ENCODE results near the gene GDF11.

GDF11 gene

DNA sequence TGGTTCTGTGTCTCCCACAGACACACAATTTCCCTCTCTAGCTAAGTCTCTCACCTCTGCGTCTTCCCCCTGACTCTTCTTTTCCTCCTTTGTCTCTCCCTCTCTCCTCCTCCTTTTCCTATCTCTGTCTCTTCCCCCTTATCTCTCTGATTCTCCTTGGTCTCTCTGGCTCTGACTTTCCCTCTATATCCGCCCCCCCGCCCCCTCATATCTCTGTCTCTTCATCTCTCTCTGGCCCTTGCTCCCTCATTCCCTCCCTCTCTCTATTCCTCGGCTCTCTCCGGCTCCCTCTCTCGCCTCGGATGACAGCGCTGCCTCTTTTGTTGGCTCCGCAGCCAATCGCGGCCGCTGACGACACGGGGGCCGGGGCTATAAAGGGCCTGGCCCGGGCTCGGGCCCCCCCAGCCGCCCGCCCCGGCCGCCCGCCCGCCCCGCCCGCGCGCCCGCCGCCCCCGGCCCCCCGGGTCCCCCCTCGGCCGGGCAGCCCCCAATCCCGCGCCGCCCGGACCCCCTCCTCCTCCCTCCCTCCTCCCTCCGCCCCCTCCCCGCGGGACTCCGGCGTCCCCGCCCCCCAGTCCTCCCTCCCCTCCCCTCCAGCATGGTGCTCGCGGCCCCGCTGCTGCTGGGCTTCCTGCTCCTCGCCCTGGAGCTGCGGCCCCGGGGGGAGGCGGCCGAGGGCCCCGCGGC, at the start of gene GDF11:
GDF11 (plus strand) TSS at position 404 of the 687 bp plus-strand sequence; CDS start at position 599, 195 bp downstream.
- peak; percentile 91 for DNase-seq

DNA sequence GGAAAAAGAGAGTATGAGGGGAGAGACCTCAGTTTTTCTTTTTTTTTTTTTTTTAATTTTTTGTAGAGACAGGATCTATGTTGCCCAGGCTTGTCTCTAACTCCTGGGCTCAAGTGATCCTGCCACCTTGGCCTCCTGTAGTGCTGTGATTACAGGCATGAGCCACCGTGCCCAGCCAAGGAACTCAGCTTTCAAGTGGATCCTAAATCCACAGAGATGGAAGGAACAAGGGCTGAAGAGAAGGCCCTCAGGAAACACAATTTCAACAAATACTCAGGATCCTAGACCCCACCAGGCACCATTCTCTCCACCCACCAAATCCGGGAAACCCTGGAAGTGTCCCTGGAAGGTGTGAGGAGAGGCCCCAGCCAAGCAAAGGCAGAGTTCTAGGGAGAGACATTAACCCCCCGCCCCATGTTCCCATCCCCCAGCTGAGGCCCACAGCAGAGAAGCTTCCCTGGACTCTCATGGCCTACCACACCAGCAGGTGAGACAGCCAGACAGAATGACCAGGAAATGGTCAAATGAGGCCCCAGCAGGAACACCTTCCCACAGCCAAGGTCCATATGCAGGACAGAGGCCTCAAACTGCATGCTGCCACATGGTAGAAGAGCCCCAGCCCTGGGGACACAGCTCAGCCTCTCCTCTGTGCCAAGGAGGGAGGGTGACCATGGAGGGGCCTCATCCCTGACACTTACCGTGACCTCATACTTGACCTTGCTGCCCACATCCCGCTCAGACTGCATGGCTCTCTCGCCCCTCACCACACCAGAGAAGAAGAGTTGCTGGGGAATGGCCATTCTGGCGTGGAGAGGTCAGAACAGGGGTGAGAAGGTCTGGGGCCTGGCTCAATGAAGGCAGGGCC, 49.4 kb upstream of the GDF11 start:
- no peak for DNase-seq

DNA sequence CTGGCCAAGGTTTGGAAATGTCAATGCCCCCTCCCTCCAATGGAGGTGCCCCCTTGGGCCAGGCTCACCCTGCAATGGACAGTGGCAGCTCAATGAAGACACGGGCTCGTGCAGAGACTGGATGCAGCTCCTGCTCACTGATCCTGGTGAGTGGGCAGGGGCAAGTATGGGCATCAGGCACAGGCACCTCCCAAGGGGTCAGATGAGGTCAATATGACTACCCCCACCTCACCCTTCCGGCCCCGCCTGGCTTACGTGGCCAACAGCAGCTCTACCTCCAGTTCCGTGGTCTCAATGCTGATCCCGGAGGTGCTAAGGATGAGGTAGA, 48.8 kb upstream of the GDF11 start:
- DNase-seq = no peak

DNA sequence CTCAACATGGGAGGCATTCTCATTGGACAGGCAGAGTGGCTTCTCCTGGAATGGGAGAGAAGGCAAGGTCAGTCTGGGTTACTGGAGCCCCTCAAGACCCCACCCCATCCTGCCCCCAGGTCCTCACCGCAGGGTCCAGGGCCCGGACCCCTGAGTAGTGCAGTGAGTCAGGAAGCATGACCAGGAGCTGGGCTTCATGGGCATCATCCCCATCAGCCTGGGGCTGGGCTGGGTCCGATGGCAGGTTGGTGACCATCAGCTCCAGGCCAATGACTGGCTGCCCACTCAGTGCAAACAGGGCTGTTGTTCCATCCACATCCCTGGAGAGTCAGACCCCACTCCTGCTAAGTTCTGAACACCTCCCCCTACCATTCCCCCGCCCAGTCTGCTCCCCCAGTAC, 48.3 kb upstream of the GDF11 start:
- DNase-seq = no peak

DNA sequence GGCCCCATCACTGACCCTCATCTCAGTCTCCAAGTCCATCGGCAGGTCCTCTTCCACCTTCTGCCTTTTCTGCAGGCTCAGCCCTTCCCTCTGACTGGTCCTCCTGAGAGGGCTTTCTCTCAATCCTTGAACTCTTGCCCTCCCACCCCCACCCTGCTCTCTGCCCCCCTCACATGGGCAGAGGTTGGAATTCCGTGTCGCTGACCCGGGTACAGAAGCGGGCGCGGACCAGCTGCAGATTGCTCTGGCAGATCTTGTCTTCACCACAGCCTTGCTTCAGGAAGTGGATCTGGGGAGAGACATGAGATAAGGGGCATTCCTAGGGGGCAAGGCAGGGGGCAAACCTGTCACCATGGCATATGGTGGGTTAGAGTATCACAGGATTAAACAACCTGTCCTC, 47.6 kb upstream of the GDF11 start:
- DNase-seq = no peak

DNA sequence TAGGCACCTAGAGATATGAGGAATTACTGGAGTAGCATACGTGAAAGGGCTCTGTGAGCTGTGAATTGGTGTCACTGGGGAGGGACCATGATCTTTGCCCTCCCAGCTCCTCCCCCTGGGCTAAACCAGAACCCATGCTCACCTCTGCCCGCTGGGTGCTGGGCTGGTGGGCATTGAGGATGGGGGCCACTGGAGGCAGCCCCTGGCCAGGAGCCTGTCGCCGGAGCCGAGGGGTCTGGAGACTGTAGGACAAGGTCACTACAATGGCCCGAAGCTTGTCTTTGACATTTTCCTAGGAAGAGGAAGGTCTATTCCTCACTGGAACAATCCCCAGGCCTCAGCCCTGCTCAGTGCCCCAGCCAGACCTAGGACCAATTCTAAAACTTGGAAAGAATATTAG, 46.8 kb upstream of the GDF11 start:
- no peak for DNase-seq

DNA sequence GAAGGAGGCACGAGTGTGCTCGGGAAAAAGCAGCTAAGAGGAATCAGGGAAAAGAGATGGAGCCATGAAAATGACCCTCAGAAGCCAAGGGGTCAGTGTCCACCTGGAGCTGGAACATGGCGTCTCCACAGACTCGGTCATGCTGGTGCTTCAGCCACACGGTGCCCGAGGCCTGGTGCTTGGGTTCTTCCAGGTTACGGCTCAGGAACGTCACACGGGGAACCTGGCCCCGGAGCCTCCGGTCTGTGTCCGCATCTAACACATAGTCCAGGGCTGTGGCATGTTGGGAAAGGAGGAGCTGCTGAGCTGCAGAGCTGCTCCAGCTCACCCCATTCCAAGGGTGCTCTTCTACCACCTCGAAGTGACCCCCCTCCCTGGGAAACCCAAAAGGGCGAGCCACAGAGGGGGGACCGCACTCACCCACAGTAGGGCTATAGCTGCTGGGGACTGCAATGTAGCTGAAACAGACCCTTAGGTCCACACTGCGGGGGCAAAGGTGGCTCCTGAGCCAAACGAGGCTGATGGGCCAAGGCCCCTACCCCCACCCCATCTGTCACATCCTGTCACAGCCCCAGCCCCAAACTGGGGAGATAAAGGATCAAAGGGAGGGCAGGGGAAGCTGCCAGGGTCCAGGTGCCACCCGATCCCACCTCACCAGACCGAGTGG, 46.0 kb upstream of the GDF11 start:
- DNase-seq = no peak

DNA sequence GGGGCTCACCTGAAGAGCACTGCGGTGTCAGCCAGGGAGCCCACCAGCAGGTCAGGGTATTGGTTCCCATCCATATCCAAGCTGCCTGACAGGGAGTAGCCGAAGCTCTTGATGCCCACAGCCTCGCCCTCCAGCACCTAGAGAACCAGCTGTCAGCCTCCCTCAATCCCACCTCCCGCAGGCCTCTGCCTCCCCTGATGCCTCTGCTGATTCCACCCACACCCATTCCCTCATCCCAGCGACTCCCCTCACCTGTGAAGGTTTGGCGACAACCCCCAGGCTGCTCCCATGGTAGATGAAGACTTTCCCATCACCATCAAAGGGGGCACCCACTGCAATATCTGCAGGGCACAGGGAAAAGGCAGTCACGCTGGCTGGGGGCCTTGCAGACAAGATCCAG, 45.2 kb upstream of the GDF11 start:
- no peak for DNase-seq

DNA sequence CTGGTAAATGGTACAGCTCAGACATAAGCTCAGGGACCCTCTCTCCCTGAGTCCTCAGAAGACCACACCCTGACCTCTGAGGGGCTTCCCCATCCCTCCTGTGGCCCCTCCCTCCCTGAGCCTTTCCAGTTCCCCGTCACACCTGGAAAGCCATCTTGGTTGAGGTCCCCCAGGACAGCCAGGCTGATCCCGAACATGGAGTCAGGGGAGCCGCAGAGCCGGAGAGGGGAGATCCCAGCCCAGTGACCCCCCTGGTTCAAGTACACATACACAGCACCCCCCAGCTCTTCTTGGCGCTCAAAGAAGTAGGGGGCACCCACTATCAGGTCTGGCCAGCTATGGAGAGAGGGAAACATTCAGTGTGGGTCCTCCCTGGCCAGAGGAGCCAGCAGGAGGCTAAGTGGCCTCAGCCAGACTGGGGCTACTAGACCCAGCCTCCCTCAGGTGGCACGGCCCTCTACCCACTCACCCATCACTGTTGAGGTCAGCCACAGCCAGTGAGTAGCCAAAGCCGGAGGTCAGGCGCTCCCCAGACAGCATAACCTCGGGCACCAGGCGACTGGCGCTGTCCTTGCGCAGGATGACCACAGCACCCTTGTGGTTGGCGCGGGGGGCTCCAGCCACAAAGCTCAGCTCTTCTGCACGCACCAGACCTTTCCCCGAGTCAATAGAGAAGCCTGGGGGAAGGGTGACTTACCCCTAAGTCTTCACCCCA, 44.5 kb upstream of the GDF11 start:
- DNase-seq = no peak

DNA sequence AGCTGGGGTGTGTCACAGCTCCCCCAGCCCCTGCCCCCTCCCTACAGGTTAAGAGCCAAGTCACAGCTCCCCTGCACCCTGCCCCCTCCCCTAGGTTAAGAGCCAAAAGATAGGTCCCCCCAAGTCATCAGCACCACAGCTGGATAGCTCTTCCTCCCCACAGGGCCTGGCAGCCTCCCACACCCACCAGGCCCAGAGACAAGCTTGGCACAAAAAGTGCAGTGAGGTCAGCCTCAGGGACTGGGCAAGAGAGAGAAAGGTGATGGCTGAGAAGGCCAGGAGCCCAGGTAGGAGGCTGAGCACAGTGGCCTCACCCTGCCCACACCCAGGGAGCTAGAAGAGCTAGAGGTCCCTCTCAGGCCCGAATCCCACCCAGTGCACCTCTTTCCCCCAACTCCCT, 44.0 kb upstream of the GDF11 start:
- DNase-seq = no peak

DNA sequence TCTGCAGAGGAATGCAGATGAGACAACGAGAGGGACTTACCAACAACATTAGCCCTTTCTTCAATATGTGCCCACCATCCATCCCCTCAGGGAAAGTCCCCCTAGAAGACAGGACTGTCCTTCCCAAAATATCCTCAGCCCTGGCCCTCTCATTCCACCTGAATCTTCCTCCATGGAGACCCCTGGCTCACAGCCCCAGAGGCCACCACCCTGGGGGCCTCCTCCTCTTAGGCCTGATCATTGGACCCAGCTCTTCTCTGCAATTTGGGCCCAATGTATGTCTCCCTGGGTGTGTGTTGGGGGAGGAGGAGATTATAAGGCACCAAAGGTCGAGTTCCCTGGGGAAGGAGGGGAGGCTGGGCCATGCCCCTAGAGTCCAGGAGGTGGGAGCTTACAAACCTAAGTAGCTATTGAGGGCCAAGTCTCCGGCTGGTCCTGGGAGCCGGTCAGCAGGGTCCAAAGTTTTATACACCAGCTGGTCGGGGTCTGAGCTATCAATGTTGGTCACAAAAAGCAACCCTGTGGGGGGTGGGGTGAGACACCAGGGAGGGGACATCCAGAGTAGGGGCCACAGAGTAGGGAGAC, 43.4 kb upstream of the GDF11 start:
- no peak for DNase-seq

DNA sequence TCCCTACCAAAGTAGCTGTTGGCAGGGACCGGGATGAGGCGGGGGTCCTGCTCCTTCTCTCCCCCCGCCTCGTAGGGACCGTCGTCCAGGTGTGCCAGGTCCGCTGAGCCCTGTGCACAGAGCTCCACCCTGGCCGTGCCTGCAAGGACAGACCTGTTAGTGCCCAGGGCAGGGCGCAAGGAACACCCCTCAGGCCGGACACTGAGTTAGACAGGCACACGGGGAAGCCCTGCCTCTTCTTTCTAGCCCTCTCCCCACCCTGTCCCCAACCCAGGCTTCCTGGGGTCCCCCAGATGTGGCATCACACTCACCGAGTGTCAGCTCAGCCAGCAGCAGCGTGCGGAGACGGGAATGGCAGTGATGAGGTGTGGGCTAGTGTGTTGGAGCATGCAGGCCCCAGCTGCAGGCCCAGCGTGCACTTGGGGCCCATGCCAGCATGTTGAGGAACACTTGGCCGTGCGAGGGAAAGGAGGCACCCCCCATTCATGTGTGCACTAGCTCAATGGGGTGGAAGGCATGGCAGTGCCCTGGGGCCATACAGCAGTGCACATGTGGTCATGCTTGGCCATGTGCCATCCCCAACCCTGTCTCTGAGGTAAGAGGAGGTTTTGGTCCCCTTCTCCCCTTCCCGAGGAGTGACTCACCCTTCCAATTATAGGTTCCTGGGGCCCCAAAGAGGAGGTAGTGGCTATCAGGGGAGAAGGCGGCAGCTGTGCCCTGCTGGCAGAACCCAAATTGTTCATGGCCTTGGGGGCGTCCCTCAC, 42.5 kb upstream of the GDF11 start:
- DNase-seq = no peak

DNA sequence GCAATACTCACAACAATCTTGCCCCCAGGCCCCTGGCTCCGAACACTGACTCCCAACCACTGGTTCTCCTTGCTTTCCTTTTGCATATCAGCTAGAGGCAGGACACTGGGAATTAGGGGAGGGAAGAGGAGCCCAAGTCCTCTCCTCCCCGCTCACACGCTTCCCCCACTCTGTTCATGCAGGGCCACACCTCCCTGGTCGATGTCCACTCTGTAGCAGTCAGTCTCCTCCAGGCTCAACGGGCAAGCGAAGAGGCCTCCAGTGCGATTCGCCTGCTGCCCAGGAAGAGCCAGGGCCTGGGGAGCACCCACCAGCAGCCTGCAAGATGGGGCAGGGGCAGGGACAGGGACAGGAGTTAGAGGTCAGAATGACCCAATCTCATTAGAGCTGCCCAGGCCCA, 40.1 kb upstream of the GDF11 start:
- no peak for DNase-seq

DNA sequence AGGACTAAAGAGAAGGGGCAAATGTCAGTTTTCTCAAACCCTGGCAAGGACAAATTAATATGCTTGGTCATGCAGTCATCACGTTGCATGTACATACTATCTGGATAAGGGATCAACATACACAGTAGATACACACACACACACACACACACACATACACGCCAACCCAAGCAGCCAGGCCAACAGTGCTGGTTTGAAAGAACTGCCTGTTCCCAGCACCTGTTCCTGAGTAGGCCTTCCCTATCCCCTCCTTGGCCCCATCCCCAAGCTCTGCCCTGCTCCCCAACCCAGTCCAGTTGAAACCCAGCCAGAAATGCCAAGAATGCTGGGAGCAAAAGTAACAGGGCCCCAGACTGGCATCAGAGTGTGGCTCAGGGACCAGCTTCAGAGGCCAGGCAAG, 39.6 kb upstream of the GDF11 start:
- peak; percentile 86 for DNase-seq

DNA sequence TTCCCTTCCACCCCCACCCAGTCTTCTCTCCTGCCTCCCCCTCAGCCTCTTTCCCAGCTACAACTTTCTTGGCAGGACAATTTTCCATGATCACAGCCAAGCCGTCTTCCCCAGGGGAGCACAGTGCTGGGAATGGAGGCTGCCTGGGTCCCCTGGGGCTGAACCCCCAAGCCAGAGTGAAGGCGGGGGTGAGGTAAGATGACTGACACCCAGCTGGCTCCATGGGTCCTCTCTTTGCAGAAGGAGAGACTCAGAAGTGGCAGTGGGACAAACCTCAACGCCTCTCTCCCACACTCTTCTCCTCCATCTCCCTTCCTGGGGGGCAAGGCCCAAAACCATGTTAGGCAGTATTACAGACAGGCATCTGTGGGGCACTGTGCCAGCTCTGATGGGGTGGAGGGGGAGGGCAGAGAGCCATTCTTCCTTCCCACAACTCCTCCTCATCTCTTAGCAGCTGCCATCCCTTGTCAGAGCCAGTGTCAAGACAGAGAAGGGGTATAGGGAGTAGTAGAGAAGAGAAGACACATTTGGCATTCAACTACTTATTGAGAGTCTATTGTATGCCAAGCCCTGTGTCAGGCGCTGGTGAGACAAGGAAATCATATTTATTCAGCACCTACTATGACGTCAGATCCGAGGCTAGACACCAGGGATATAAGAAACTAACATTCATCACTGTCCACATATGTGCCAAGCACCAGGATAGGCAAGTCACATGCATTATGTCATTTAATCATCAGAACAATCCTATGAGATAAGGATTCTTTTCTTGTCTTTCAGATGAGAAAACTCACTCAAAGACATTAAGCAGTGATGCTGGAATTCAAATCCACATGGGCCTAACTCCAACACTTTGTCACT, 38.8 kb upstream of the GDF11 start:
- peak; percentile 81 for DNase-seq

DNA sequence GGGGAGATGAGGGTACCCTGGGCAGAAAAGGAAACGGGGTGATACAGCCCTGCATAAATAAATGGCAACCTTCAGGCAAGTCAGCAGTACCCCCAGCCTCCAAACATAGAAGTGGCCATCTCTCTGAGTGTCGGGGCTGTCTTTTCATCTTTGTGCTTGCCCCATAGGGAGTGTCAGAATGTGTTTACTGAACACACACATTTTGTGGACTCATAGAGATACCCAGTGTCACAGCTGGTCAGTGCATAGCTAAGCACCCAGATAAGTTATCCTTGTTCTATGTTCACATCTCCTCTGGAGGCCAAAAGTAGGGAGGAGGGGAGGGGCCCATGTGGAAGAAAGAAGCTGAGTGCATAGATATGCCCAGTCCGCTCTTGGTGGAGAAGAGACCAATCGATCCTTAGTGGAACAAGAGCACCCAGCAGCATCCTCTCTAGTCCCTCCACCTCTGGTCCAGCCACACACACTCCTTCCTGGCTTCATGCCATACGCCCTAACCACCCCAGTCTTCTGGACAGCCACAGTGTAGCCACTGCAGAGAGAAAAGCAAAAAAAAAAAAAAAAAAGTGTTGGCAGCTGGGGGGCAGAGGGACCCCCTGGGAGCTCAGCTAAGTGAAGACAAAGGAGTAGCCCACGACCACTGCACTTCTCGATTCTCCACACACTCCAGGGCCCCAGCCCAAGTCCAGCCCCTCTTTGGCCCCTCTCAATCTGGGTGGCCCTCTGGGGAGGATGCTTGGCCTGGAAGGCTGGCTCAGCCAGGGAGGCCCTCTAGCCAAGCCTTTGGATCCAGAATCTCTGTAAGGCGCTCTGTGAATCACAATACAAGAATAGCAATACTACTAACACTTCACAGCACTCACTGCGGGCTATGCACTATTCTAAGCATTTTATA, 37.9 kb upstream of the GDF11 start:
- DNase-seq = no peak

DNA sequence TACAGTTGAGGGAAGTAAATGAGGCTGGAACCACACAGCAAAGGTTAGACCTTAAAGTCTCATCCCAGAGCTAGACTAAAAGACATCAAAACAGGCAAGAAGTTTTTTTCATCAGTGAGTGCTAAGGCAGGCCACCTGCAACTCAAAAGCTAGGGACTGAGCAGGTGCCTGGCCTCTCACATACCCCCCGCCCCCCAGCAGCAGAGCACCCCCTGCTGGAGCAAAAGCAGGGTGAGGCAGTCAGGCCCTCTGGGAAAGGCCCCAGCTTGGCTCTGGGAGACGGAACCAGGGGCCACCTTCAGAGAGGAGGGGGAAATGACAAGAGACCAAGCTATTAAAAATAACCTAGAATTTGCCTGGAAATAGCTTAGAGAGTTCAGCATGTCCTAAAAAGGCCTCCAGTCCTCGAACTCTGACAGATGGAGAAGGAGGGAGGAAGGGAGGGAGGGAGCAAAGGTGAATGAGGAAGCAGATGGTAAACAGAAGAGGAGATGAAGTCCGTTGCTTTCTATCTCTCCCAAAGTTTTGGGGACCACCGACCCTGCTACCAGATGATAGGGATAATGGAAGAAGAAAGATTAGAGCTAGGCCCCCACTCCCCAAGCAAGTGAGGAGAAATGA, 37.0 kb upstream of the GDF11 start:
- DNase-seq = peak; percentile 15

DNA sequence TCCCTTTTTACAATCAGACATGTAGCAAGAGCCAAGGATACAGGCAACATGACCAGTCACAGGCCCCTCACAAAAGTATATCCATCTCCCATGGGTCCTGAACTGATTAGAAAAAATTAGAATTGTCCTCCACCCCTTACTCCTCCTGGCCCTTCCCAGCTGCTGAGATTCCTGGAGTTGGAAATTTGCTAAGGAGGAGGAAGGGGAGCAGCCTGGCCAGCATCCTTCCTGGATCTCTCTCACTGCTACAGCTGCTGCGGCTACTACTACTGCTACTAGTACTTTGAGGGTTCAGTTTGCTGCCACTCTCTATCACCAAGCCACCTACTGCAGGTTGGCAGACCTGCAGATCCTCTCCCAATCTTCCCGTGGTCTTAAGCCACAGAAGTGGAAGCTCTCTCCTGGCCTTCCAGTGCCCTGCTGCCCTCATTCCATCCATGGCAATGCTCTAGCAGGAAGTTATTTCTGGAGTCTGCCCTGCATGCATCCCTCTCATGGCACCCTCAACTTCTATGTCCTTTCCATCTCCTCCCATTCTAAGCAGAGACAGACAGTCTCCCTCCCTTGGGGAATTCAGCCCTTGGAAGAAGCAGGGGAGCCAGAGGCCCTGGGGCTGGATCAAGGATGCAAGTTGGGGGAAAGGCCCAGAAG, 36.2 kb upstream of the GDF11 start:
- DNase-seq = no peak

DNA sequence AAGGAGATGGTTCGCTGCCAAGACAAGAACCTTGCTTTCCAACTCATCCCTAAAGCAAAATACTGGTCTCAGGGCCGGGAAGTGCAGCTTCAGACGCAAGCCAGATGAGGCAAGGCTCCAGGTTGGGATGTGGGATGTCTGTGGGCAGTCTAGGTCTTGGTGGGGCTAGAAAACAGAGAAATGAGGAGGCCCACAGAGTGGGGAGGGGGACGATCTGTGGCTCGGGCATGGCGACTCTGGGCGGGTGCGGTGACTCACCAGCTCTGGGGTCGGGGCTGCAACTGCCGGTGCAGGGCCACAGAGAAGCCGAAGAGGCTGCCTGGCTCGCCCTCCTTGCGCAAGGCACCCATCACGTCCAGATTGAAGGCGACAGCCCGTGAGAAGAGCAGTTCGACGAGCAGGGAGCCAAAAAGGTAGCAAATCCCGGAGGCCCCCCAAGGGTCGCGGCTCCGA, 35.7 kb upstream of the GDF11 start:
- DNase-seq = peak; percentile 25
